GM19351 (cell line): ENCODE measurements around the gene TMEM208.

Source experiments
- ATAC-seq: cut with Tn5 transposase; IDR thresholded peaks from one replicate; pipeline ENCODE4 v1.9.1; 2021; ENCODE audit warnings: mild to moderate bottlenecking, moderate library complexity; ENCODE audit not compliant: unreplicated experiment

The TMEM208 gene

GRCh38 chr16:67271446-67271845 lies 44.5 kb downstream of the TMEM208 start:
- ATAC-seq, result no peak

- ATAC-seq, result no peak
Measured at GRCh38 chr16:67275321-67275720, 48.4 kb downstream of the TMEM208 start.

GRCh38 chr16:67277294-67277998 lies 50.5 kb downstream of the TMEM208 start:
- ATAC-seq, result no peak

- ATAC-seq, result peak; percentile 14
Measured at GRCh38 chr16:67277999-67278772, 51.3 kb downstream of the TMEM208 start.
